CD4-positive, CD25-positive, alpha-beta regulatory T cell (primary cell): Measurements from ENCODE around the gene CEP70. TPM values are rescaled to one million over a fixed set of nuclear protein-coding genes. Genes with fewer than 3 reads are reported as not detected.
A peak's percentile ranks its signal among the peaks of the same experiment; 100 is the strongest.
"Not testable (repeated sequence)": the region's sequence is repeated elsewhere in the genome, so short reads cannot be mapped to it uniquely, and the experiment has no call there.

Experiments
- ATAC-seq, 2 donors: fragments of 150-1000 bp; cut with Tn5 transposase; one replicate each; pipeline ENCODE4 v1.10.0; 2021; ENCODE audit warnings: low read depth in 2 of 2, moderate number of reproducible peaks in 2 of 2, moderate library complexity in 1 of 2
- DNase-seq, 3 donors: peaks; one replicate each; pipeline versions ENCODE4 v3.0.0 to v3.0.0-alpha.2; 2012 to 2022; ENCODE audit warnings: mixed read lengths in 1 of 3
- H3K27ac ChIP-seq: one replicate; pipeline ENCODE4 v1.7.0; 2013; ENCODE audit warnings: mild to moderate bottlenecking, low read length; ENCODE audit not compliant: insufficient read depth, poor library complexity, severe bottlenecking
- H3K27me3 ChIP-seq: one replicate; pipeline ENCODE4 v1.7.0; 2013; ENCODE audit warnings: low read length; ENCODE audit not compliant: control insufficient read depth, insufficient read depth
- H3K36me3 ChIP-seq: one replicate; pipeline ENCODE4 v1.7.0; 2013; ENCODE audit warnings: mild to moderate bottlenecking, low read length, moderate library complexity; ENCODE audit not compliant: control insufficient read depth, insufficient read depth
- H3K4me1 ChIP-seq: 2 replicates; pipeline ENCODE4 v1.7.0; 2013; ENCODE audit warnings: mild to moderate bottlenecking, low read length; ENCODE audit not compliant: insufficient read depth, control insufficient read depth, poor library complexity, severe bottlenecking
- H3K4me3 ChIP-seq: one replicate; pipeline ENCODE4 v1.7.0; 2013; ENCODE audit warnings: low read depth, mild to moderate bottlenecking, low read length, moderate library complexity
- H3K9me3 ChIP-seq, 2 experiments: 1 replicate in 1 of 2; 2 replicates in 1 of 2; pipeline ENCODE4 v1.7.0; 2013; ENCODE audit warnings: low read length in 2 of 2, mild to moderate bottlenecking in 1 of 2, moderate library complexity in 1 of 2; ENCODE audit not compliant: control insufficient read depth in 2 of 2
- H3K27ac Mint-ChIP-seq, 3 donors: one replicate each; pipeline ENCODE4 v1.8.0; 2020 to 2022; ENCODE audit warnings: mild to moderate bottlenecking in 3 of 3, mixed read lengths in 3 of 3, moderate library complexity in 2 of 3
- H3K27me3 Mint-ChIP-seq: one replicate; pipeline ENCODE4 v1.8.0; 2022; ENCODE audit warnings: mild to moderate bottlenecking, mixed read lengths
- H3K36me3 Mint-ChIP-seq: one replicate; pipeline ENCODE4 v1.8.0; 2020; ENCODE audit warnings: mixed read lengths
- H3K4me1 Mint-ChIP-seq, 4 donors: one replicate each; pipeline ENCODE4 v1.8.0; 2020 to 2022; ENCODE audit warnings: mixed read lengths in 4 of 4, mild to moderate bottlenecking in 1 of 4
- H3K4me3 Mint-ChIP-seq, 4 donors: one replicate each; pipeline ENCODE4 v1.8.0; 2020 to 2022; ENCODE audit warnings: mild to moderate bottlenecking in 4 of 4, mixed read lengths in 4 of 4, moderate library complexity in 3 of 4
- H3K9me3 Mint-ChIP-seq, 7 donors: one replicate each; pipeline ENCODE4 v1.8.0; 2020 to 2022; ENCODE audit warnings: mixed read lengths in 7 of 7, mild to moderate bottlenecking in 3 of 7, moderate library complexity in 2 of 7
- polyA plus RNA-seq, 4 donors: library from polyadenylated mRNA; unstranded; fragments of 300-500 nt; fragmentation: Illumina TruSeq; gene quantifications; one replicate each; pipeline ENCODE4 v1.2.3, GENCODE V29; 2021
- total RNA-seq: library from RNA; stranded (reverse); gene quantifications from one replicate; pipeline ENCODE4 v1.2.3, GENCODE V29; 2022

CEP70 gene
- total and polyA plus RNA-seq, 5 donors from 2014 or later: 3.8 to 15.6 (median 6.5) TPM

DNA sequence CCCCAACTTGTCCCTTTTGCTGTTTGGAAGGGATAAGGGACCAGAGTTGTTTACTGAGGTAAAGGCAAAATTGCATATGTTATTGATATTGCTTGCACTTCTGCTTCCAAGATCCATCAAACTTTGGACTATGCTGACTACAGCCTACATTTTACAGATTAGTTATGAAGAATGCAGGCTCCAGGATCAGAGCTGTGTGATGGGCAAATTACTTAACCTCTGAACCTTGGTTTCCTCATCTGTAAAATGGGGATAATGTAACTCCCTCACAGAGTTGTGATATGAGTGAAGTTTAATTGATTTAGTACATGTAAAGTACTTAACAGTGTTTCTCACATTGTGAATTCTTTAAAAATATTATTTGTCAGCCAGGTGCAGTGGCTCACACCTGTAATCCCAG lies 30.5 kb upstream of the CEP70 start:
- no peak overlapping the region for H3K4me3 ChIP-seq
- Mint-ChIP-seq H3K4me3 (no peak overlapping the region), H3K4me1 (no peaks in the 10 kb centered on the region), H3K9me3 (no peaks in the 10 kb centered on the region), H3K27ac (no peak overlapping the region), H3K36me3 (peaks cover 12% of the 10 kb centered on the region), H3K27me3 (peaks cover 5% of the 10 kb centered on the region)
- H3K4me1 ChIP-seq: no peaks in the 10 kb centered on the region
- no peak overlapping the region for H3K27ac ChIP-seq
- no peak for DNase-seq
- no peaks in the 10 kb centered on the region for H3K36me3 ChIP-seq
- ATAC-seq: no peak
- H3K9me3 ChIP-seq: no peaks in the 10 kb centered on the region
- H3K27me3 ChIP-seq: no peaks in the 10 kb centered on the region

DNA sequence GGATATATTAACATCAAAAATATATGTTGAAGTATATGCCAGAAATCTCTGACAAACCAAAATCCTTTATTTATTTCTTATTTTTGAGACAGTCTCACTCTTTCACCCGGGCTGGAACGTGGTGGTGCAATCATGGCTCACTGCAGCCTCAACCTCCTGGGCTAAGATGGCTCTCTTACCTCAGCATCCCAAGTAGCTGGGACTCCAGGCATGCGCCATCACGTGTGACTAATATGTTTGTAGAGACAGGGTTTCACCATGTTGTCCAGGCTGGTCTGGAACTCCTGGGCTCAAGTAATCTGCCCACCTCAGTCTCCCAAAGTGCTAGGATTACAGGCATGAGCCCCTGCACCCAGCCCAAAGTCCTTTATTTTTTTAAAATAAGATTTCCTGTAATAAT lies 26.4 kb upstream of the CEP70 start:
- Histone ChIP-seq H3K27me3 (no peaks in the 10 kb centered on the region), H3K4me3 (no peak overlapping the region), H3K27ac (no peak overlapping the region), H3K4me1 (no peaks in the 10 kb centered on the region), H3K9me3 (no peaks in the 10 kb centered on the region), H3K36me3 (no peaks in the 10 kb centered on the region)
- H3K4me1 Mint-ChIP-seq: peaks cover 0 to 4% (median 2%) of the 10 kb centered on the region in 4 donors
- H3K27me3 Mint-ChIP-seq: peaks cover 5% of the 10 kb centered on the region
- no peak for DNase-seq
- no peak overlapping the region for H3K27ac Mint-ChIP-seq
- H3K4me3 Mint-ChIP-seq: no peak overlapping the region
- H3K9me3 Mint-ChIP-seq: no peaks in the 10 kb centered on the region
- H3K36me3 Mint-ChIP-seq: peaks cover 7% of the 10 kb centered on the region
- no peak for ATAC-seq

GRCh38 chr3:138615462-138615861 lies 21.4 kb upstream of the CEP70 start:
- no peak for ATAC-seq
- DNase-seq: no peak
- Histone ChIP-seq H3K4me1 (no peaks in the 10 kb centered on the region), H3K4me3 (no peak overlapping the region), H3K36me3 (no peaks in the 10 kb centered on the region), H3K27me3 (no peaks in the 10 kb centered on the region), H3K27ac (no peak overlapping the region), H3K9me3 (no peaks in the 10 kb centered on the region)
- no peaks in the 10 kb centered on the region for H3K36me3 Mint-ChIP-seq
- no peak overlapping the region for H3K4me3 Mint-ChIP-seq
- peaks cover 0 to 1% (median 0%) of the 10 kb centered on the region in 7 donors for H3K9me3 Mint-ChIP-seq
- peaks cover 4% of the 10 kb centered on the region for H3K27me3 Mint-ChIP-seq
- H3K27ac Mint-ChIP-seq: no peak overlapping the region
- H3K4me1 Mint-ChIP-seq: peaks cover 0 to 6% (median 3%) of the 10 kb centered on the region in 4 donors

DNA sequence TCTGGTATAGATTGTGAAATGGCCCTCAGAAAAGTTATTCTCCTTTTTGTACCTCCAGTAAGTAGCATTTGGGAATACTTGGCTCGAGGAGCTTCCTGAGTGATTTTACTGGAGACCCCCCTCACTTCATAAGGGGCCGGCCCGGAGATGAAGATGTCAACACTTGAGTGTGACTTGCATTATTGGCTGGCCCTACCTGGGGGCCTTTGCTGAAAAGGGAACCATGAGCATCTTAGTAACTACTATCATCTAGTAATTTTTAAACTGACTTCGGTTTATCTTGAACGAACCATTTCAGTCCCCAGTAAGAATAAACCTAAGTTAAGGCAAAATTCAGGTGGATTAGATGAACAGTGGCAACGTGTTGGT lies 15.8 kb upstream of the CEP70 start:
- H3K27me3 ChIP-seq: no peaks in the 10 kb centered on the region
- DNase-seq (no peak), ATAC-seq (no peak)
- no peaks in the 10 kb centered on the region for H3K36me3 ChIP-seq
- H3K27ac ChIP-seq: no peak overlapping the region
- H3K4me3 Mint-ChIP-seq: peak overlapping the region; percentile 86 to 96 (median 92)
- peak overlapping the region; percentile 94 to 100 (median 96) for H3K27ac Mint-ChIP-seq
- H3K4me1 ChIP-seq: peaks cover 14% of the 10 kb centered on the region
- peaks cover 9% of the 10 kb centered on the region for H3K27me3 Mint-ChIP-seq
- H3K4me1 Mint-ChIP-seq: peaks cover 6 to 16% (median 11%) of the 10 kb centered on the region in 4 donors
- peaks cover 0 to 3% (median 0%) of the 10 kb centered on the region in 7 donors for H3K9me3 Mint-ChIP-seq
- H3K4me3 ChIP-seq: peak overlapping the region; percentile 88
- H3K9me3 ChIP-seq: no peaks in the 10 kb centered on the region
- no peaks in the 10 kb centered on the region for H3K36me3 Mint-ChIP-seq

DNA sequence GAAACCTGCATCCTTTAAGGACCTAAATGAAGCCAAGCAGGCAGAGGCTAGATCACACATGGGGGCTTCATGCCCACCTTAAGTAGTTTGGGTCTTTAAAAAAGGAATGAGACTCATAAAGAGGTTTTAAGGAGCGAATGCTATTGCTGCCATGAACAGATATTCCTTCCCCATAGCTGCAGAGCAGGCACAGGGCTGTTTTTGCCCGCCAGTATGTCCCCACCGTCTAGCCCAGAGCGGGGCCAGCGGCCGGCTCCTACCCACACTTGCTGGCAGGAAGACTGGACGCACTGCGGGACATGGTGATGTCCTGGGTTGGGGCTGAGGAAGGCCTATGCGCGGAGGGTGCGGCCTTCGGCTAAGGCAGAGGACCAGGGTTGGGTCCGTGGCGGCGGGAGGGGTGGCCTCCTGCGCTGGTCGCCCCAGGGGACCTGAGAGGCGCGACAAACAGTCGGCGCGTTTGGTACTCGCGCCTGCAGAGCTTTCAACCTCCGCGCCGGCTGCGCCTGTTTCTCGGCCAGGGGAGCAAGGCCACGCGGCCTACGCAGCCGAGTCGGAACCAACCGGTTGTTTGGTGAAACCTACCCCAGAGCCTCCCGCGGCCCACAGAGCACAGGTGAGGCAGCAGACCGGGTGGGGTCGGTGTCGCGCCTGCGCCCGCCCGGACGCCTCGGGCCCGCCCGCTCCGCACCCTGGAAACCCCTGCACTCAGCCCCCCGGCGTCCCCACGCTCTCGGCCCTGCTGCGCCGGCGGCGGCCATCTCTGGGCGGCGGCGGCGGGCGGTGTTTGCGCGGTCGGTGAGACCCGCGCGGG lies 14.5 kb upstream of the CEP70 start, which contains the start of gene FAIM:
Gene FAIM (plus strand): TSS at position 450 of the 814 bp plus-strand sequence. CDS start 10,956 bp downstream, outside the sequence.
- H3K4me1 Mint-ChIP-seq: peaks cover 6 to 16% (median 11%) of the 10 kb centered on the region in 4 donors
- no peaks in the 10 kb centered on the region for H3K36me3 ChIP-seq
- ATAC-seq: peak; percentile 74 to 78

DNA sequence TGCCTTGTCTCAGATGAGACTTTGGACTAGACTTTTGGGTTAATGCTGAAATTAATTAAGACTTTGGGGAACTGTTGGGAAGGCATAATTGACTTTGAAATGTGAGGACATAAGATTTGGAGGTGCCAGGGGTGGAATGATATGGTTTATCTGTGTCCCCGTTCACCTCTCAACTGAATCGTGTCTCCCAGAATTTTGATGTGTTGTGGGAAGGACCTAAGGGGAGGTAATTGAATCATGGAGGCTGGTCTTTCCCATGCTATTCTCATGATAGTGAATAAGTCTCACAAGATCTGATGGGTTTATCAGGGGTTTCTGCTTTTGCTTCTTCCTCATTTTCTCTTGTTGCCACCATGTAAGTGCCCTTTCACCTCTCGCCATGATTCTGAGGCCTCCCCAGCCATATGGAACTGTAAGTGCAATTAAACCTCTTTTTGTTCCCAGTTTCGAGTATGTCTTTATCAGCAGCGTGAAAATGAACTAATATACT lies 10.1 kb upstream of the CEP70 start:
- H3K27me3 Mint-ChIP-seq, H3K27ac Mint-ChIP-seq, H3K36me3 ChIP-seq, H3K4me3 ChIP-seq, H3K36me3 Mint-ChIP-seq, H3K4me1 ChIP-seq, H3K27ac ChIP-seq, H3K9me3 Mint-ChIP-seq, DNase-seq, H3K9me3 ChIP-seq, ATAC-seq, H3K4me1 Mint-ChIP-seq, H3K27me3 ChIP-seq: not testable (repeated sequence)
- H3K4me3 Mint-ChIP-seq: peak overlapping the region in 2 of 4 donors; percentile 17 to 44

More for the DNA sequence above, 14.5 kb upstream of the CEP70 start, which contains the start of gene FAIM:
- peak; percentile 50 to 78 (median 75) for DNase-seq
- H3K4me3 Mint-ChIP-seq: peak within 1 kb of the TSS; percentile 86 to 96 (median 92)
- H3K9me3 ChIP-seq: no peaks in the 10 kb centered on the region
- H3K27me3 Mint-ChIP-seq: peaks cover 6% of the 10 kb centered on the region
- H3K27me3 ChIP-seq: no peaks in the 10 kb centered on the region
- H3K4me1 ChIP-seq: peaks cover 14% of the 10 kb centered on the region
- no peaks in the 10 kb centered on the region for H3K36me3 Mint-ChIP-seq
- H3K4me3 ChIP-seq: peak within 1 kb of the TSS; percentile 88
- peak within 1 kb of the TSS; percentile 94 to 100 (median 96) for H3K27ac Mint-ChIP-seq
- H3K27ac ChIP-seq: peak within 1 kb of the TSS; percentile 70
- H3K9me3 Mint-ChIP-seq: peaks cover 0 to 9% (median 0%) of the 10 kb centered on the region in 7 donors

GRCh38 chr3:138601661-138602060 lies 7.6 kb upstream of the CEP70 start:
- H3K27me3 Mint-ChIP-seq: peaks cover 11% of the 10 kb centered on the region

More at GRCh38 chr3:138601661-138602060, 7.6 kb upstream of the CEP70 start:
- H3K36me3 ChIP-seq, H3K27me3 ChIP-seq, H3K4me1 Mint-ChIP-seq, H3K4me3 ChIP-seq, DNase-seq, H3K36me3 Mint-ChIP-seq, H3K27ac ChIP-seq, H3K9me3 Mint-ChIP-seq, H3K27ac Mint-ChIP-seq, H3K4me1 ChIP-seq, H3K4me3 Mint-ChIP-seq, ATAC-seq, H3K9me3 ChIP-seq: not testable (repeated sequence)
